Epithelial cell of prostate (primary cell): ENCODE data around the gene ZNF12.
"Not testable (repeated sequence)": the region's sequence is repeated elsewhere in the genome, so short reads cannot be mapped to it uniquely, and the experiment has no call there.

ENCODE experiments used
- DNase-seq: peaks from one replicate; pipeline ENCODE4 v3.0.0-alpha.2; 2011; ENCODE audit warnings: low read depth, low spot score
- H3K27ac ChIP-seq: fragments of 450-650 bp; 2 replicates; pipeline ENCODE4 v1.5.1; 2017; ENCODE audit warnings: mild to moderate bottlenecking

The ZNF12 gene

DNA sequence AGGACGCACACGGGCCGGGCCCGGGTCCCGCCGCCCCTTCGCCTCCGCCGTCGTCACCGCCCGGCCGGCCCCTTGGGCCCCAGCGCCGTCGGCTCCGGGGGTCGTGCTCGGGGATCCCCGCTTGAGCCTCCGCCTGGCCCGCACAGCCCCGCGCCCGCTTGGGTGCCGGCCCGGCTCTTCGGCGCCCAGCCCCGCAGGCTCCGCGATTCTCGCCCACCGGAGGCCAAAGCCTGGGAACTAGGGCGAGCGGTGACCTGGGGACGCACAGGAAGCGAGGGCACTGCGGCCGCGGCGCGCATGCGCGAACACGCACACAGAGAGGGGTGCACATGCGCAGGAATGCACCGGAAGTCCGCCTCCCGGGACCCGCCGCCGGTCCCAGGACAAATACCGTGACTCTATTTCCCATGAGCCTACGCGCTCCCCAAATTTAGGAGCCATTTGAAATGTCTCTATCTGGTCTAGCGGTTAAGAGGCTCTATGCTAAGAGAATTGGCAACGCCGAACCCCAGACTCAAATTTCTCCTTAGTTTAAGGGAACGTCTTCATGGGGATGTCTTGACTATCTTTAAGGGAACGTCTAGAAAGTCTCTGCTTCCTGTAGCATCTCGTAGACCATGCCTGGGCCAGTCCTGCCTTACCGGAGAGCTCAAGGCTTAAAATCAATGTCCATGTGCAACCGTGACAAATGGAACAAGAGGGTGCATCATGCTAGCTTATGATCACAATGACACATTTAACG lies at the start of gene ZNF12:
TSS of gene ZNF12 (minus strand) at position 282 of the 742 bp plus-strand sequence. CDS start 1,774 bp downstream, outside the sequence.
- peak; percentile 57 for DNase-seq
- peak within 1 kb of the TSS; percentile 74 for H3K27ac ChIP-seq

DNA sequence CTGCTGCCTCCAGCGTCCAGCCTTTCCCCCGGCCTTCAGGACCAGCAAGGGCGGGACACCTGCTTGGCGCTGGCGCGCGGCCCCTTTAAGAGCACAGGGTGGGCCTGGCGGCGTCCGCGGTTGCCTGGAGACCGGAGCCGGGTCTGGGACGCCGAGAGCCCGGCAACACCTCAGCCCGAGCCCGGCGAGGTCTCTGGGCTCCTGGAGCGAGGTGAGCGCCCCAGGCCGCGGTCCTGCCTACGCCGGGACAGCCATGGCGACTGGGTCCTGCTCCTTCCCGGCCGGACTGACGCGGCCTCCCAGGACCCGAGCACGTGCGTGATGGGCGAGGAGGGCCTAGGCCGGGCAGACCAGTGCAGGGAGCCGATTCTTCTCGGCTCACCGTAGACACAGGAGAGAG lies 47.2 kb upstream of the ZNF12 start, which contains the start of gene RSPH10B2:
TSS of gene RSPH10B2 (plus strand) at position 140 of the 400 bp plus-strand sequence. CDS start 3,575 bp downstream, outside the sequence.
- DNase-seq, H3K27ac ChIP-seq: not testable (repeated sequence)

DNA sequence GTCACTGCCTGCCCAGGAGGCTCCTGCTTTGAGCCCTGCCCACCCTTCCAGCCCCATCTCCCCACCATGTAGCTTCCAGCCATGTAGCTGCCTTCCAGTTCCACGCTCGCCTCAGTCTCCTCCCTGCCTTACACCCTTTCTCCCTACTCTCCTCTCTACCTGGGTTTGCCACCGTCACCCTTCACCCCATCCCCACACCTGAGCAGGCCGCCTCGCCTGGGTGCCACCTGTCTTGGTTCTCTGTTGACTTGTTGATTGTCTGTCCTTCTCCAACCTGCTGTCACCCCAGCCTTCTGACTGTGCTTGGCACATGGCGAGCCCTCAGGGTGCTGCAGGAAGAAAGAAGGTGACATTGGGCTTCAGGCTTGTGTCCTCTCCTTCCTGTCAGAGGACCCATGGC lies 43.4 kb upstream of the ZNF12 start:
- not testable (repeated sequence) for DNase-seq, H3K27ac ChIP-seq

DNA sequence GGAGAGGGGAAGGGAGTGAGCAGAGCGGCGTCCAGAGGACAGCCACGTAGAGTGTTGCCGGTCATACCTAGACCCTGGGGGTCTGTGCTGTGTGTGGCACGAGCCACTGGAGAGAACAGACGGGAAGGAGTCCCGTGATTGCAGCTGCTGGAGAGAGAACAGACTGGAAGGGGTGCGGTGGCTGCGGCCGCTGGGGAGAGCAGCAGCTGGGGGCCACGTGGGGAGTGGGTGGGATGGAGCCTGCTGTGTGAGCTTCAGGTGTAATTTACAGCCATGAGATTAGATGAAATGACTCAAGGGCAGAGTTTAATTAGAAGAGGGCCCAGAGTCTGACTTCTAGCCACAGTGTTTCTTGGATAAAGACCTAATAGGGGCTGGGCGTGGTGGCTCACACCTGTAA lies 42.6 kb upstream of the ZNF12 start:
- not testable (repeated sequence) for DNase-seq

DNA sequence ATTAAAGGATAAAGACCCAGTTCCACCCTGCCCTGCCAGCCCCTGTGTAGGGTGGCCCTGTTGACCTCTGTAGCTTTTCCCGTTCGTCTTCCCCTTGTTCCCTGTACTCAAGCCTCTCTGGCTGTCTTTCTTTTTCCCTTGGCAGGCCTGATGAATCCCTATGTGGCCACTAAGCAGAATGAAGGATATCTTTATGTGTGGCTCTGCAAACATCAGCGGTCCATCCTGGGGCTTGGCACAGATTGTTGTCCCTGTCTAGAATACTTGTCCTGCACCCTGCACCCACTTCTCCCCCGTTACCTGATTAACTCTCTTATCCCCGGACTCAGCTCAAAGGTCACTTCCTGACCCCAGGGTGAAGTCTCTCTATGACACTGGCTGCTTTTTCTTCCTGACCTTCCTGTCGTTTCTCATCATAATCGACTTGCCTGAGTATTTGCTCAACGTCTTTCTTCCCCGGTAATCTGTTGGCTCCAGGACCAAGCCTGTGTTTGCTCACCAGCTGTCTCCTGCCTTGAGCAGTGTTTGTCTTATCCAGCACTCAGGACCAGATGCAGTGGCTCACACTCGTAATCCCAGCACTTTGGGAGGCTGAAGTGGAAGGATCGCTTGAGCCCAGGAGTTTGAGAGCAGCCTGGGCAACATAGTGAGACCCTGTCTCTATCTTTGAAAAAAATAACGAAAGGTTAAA lies 37.8 kb upstream of the ZNF12 start:
- not testable (repeated sequence) for DNase-seq

More for the DNA sequence above, 42.6 kb upstream of the ZNF12 start:
- not testable (repeated sequence) for H3K27ac ChIP-seq

DNA sequence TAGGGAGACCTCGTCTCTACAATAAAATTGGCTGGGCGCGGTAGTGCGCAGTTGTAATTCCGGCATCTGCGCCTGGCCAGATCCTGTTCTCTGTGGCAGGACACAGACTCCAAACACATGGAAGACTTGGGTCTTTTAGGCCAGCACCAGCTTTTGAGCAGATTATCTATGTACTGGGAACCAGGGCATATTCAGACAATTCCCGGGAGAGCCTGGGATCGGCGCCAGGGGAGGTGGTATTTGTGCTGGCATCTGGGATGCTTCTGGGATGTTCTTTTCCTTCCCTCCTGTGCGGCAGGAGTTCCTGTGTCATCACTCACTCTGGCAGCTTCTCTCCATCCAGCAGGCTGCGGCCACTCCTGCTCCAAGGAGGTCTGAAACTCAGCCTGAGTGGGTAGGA lies 31.7 kb upstream of the ZNF12 start:
- not testable (repeated sequence) for H3K27ac ChIP-seq, DNase-seq

More for the DNA sequence above, 37.8 kb upstream of the ZNF12 start:
- H3K27ac ChIP-seq = not testable (repeated sequence)

DNA sequence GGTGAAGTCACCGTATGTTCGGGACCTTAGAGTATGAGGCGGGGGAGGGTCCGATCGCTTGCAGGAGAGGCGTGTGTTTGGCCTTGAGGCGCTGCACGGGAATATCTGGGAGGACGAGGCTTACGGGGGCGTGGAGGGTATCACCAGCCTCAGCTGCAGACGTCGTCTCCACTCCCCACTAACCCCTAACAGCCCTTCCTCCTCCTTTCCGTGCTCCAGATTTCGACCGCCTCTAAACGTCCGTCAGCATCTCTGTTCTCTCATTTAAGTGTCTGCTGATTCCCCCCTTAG lies 23.5 kb upstream of the ZNF12 start:
- DNase-seq = no peak

DNA sequence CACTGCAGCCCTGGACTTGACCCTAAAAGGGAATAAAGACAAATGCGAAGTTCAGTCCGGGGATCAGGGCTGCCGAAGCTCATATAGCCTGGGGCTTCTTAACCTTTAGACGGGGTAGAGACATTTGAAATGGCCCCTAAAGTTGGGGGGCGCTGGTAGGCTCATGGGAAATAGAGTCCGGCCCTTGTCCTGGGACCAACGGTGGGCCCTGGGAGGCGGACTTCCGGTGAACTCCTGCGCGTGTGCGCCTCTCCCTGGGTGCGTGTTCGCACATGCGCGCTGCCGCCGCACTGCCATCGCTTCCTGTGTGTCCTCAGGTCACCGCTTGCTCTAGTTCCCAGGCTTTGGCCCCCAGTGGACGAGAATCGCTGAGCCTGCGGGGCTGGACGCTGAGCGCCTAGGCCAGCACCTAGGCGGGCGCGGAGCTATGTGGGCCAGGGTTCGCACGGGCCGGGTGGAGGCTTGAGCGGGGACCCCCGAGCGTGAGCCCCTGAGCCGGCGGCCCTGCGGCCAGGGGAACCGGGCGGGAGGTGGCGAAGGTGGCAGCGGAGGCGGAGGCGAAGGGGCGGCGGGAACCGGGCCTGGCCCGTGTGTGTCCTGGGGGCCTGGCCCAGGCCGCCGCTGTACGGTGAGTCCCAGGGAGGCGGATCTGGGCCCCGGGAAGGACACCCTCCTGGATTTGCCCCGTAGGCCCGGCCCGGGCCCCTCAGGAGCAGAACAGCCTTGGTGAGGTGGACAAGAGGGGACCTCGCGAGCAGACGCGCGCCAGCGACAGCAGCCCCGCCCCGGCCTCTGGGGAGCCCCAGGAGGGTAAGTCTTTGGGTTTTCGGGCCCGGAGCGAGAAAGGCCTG lies 23.0 kb upstream of the ZNF12 start:
- H3K27ac ChIP-seq = peak overlapping the region; percentile 72
- DNase-seq = no peak

More for the DNA sequence above, 23.5 kb upstream of the ZNF12 start:
- peak overlapping the region; percentile 72 for H3K27ac ChIP-seq

DNA sequence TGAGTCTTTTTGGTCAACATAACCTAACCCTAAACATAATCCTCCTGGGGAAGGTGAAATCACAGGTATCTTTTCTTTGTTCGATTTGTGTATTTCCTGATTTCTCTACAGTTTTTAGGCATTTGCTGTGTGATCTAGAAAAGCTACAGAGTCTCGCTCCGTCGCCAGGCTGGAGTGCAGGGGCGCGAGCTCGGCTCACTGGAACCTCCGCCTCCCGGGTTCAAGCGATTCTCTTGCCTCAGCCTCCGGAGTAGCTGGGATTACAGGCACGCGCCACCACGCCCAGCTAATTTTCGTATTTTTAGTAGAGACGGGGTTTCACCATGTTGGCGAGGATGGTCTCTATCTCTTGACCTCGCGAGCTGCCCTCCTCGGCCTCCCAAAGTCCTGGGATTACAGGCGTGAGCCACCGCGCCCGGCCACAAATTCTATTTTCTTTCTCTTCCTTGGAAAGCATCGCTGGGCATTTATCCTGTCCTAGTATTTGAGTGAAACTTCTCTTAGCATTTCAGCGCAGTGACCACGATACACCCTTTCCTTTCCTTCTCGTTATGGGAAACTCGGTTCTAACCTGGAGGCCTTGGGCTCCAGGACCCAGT lies 22.2 kb upstream of the ZNF12 start:
- peak overlapping the region; percentile 72 for H3K27ac ChIP-seq

DNA sequence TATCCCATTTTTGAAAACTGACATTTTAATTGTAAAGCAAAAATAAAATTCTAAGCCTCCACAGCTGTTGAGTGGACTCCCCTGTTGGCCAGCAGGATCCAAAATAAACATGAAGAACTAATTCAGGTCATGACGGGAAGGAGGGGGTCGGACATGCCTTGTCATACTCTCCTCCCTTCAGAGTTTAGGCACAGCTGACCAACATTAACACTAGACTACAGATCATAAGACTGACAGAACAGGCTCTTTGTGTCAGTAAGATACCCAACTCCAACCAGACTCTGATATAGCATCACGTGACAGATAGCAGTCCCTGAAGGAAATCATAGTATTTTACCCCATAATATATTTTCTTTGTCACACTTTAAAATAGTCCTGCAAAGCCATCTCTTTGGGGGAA lies 20.9 kb upstream of the ZNF12 start:
- H3K27ac ChIP-seq = no peak overlapping the region
- DNase-seq = no peak

More for the DNA sequence above, 22.2 kb upstream of the ZNF12 start:
- DNase-seq = not testable (repeated sequence)

DNA sequence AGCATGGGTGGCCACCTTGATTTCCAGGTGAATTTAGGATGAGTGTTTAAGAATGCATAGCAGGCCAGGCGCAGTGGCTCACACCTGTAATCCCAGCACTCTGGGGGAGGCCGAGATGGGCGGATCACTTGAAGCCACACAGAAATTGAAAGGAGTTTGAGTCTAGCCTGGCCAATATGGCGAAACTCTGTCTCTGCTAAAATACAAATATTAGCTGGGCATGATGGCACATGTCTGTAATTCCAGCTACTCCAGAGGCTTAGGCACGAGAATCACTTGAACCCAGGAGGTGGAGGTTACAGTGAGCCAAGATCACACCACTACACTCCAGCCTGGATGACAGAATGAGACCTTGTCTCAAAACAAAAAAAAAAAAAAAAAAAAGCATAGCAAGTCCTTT lies 19.6 kb upstream of the ZNF12 start:
- H3K27ac ChIP-seq = peak overlapping the region; percentile 58
- DNase-seq = not testable (repeated sequence)

DNA sequence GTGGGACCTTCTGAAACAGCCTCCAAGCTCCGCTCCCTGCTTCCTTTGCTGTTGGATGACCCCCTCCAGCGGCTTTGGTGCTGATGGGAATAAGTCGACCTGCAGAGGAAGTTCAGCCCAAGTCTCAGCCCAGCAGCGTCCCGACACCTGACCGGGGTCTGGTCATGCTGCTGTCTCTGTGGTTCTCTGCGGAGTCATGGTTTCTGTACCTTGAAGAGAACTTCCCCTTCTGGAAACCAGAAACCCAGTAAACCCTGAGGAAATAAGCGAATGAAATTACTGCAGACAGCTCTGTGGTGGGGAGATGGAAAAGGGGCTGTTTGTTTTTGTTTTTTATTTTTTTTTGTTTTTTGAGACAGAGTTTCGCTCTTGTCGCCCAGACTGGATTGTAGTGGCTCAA lies 18.3 kb upstream of the ZNF12 start:
- DNase-seq = no peak
- H3K27ac ChIP-seq = no peak overlapping the region

DNA sequence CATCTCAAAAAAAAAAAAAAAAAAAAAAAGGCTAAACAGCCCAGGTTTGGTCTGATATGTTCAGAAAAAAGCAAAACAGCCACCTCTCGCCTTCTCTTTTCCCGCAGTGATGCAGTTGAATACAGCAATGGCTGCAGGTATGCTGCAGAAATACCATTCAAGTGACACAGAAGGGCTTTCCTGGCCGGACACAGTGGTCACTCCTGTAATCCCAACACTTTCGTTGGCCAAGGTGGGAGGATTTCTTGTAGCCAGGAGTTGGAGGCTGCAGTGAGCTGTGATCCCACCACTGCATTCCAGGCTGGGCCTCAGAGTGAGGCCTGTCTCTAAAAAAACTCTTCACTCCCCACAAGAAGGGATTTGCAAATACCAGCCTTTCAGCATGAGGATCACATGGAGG lies 17.6 kb upstream of the ZNF12 start:
- H3K27ac ChIP-seq, DNase-seq: not testable (repeated sequence)

DNA sequence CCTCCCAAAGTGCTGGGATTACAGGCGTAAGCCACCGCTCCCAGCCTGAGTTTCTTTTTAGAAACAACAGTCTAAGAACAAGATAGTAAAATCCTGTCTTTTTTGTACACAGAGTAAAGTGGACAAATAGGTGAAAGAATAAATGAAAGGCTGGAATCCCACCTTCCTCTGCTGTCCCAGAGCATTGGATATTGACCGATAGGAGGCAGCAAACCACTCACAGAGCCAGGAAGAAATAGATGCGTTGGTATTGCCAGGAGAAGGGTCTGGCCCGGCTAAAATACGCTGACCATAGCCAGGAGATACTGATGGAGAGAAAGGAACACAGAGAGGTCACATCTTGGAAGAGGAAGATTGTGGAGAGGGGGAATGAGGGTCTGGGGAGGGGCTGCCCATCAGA lies 11.4 kb upstream of the ZNF12 start:
- no peak for DNase-seq

DNA sequence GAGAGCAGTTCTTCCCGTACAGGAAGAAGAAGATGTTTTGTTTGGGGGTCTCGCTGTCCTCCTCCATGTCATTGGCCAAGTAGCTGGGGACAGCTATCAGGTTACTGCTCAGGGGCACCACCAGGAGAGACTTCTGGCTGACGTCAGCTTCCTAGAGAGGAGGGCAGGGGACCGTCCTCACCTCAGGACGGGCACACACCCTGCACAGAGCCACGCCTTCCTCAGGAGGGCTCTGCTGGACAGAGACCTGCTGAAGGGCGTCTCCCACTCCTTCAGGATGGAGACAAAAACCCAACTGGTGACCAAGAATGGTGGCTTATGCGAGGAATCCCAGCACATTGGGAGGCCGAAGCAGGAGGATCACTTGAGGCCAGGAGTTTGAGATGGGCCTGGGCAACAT lies 9.2 kb upstream of the ZNF12 start:
- H3K27ac ChIP-seq, DNase-seq: not testable (repeated sequence)

More for the DNA sequence above, 11.4 kb upstream of the ZNF12 start:
- H3K27ac ChIP-seq = no peak overlapping the region

DNA sequence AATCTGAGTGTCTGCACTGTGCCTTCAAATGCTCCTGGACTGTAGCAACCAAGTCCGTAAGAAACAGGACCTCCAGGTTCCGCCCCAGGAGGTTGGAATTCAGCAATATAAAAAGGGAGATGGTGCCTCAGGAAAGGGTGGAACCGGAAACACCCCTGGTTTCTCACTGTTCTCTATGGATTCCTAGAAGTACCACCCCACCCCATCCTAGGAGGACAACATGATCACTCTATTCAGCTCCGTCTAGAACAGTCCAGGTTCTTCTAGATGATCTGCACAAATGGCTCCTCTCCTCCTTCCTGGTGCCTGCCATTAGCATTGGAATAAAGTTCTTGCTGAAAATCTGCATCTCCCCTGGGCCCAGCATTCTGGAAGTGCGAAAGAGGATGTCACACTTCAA lies 7.6 kb upstream of the ZNF12 start:
- no peak for DNase-seq

DNA sequence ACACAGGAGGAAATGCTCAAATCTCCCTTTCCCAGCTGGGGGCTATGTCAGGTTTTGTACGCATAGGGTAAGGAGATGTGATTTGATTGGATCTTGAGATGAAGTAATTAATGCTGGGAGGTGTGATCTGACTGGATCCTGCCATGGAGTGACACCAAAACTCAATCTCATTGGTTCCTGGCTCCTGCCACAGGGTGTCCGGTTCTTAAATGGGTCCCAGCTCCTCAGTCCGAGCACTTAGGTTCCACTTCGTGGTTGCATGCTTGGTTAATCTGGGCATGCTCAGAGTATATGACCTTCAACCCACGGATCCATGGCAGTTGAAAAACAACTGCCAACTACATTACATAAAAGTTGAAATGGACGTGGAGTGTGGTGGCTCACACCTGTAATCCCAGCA lies 3.1 kb upstream of the ZNF12 start:
- H3K27ac ChIP-seq = no peak overlapping the region

More for the DNA sequence above, 7.6 kb upstream of the ZNF12 start:
- no peak overlapping the region for H3K27ac ChIP-seq

DNA sequence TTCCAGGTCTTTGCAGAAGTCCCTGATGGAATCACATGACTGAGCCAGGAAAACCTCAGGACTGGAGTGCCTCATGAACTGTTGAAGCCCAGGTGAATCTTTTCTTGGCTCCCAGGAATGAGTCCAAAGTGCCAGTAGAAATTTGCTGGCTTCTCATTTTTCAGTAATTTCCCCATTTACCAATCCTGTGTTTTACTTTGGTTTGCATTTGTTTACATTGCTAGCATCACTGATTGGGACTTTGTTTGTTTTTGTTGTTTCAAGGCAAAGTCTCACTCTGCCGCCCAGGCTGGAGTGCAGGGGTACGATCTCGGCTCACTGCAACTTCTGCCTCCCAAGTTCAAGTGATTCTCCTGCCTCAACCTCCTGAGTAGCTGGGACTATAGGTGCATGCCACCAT lies 1.6 kb upstream of the ZNF12 start:
- no peak for DNase-seq
- no peak overlapping the region for H3K27ac ChIP-seq

More for the DNA sequence above, 3.1 kb upstream of the ZNF12 start:
- no peak for DNase-seq

DNA sequence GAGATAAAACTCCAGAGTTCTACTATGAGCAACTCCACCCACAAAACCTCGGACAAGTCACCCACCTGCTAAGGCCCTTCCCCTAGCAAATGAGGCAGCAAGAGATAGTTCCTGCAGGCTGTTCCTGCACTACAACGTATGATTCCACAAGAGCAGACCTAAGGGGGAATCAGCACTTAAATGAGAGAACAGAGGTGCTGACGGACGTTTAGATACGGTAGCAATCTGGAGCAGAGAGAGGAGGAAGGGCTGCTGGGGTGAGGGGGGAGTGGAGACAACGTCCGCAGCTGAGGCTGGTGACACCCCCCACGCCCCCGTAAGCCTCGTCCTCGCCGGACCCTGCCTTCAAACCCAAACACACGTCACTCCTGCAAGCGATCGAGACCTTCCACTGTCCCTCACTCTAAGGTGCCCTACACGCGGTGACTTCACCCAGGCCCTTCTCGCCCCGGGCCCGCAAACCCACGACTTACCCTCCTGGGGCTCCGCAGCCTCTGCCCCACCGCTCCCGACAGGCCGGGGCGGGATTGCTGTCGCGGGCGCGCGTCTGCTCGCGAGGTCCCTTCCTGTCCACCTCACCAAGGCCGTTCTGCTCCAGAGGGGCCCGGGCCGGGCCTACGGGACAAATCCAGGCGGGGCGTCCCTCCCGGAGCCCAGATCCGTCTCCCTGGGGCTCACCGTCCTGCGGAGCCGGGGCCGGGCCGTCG lies 635 bp downstream of the ZNF12 start:
- DNase-seq = no peak
- peak overlapping the region; percentile 74 for H3K27ac ChIP-seq

DNA sequence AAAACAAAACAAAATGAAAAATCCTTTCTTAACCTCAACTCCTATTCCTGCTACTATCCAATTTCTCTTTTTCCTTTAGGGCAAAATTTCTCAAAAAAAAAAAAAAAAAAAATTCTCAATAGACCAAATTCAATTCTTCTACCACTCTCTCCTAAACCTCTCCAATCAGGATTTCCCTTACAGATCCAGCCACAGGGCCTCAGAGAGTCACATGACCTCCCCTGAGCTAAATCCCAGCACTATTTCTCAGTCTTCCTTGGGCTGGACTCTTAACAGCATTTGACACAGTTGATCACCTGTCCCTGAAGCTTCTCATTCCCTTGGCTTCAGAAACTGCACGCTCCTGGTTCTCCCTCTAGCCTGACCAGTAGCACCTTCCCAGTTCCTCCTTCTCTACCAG lies 4.9 kb downstream of the ZNF12 start:
- no peak overlapping the region for H3K27ac ChIP-seq
- no peak for DNase-seq
